ENCODE data around the gene HNF1B.

The HNF1B gene

DNA sequence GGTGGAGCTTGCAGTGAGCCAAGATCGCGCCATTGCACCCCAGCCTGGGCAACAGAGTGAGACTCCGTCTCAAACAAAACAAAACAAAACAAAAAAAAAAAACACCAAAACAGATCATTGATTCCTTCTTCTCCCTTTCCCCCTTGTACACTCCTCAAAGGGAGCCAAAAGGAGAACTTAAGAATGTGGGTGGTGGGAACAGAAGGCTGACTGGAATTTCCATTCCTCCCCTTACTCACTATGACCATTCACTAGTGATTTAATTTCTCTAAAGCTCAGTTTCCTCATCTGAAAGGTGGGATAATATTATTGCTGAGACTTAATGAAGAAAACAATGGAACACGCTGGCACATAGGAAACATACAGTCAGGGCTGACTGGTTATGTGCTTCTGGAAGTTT, 17.1 kb upstream of the HNF1B start:
- DNase-seq (ENCODE audit: low read depth) = no peak

DNA sequence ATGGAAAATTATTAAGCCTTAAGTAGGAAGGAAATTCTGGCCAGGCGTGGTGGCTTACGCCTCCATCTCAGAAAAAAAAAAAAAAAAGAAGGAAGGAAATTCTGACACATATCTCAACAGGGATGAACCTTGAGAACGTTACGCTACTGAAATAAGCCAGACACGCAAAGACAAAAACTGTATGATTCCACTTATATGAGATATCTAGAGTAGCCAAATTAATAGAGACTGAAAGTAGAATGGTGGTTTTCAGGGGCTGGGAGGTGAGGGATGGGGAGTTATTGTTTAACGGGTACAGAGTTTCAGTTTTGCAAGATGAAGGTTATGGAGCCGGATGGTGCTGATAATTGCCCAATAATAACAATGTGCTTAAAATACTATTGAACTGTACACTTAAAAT, 16.2 kb upstream of the HNF1B start:
- no peak for DNase-seq (ENCODE audit: low read depth)

DNA sequence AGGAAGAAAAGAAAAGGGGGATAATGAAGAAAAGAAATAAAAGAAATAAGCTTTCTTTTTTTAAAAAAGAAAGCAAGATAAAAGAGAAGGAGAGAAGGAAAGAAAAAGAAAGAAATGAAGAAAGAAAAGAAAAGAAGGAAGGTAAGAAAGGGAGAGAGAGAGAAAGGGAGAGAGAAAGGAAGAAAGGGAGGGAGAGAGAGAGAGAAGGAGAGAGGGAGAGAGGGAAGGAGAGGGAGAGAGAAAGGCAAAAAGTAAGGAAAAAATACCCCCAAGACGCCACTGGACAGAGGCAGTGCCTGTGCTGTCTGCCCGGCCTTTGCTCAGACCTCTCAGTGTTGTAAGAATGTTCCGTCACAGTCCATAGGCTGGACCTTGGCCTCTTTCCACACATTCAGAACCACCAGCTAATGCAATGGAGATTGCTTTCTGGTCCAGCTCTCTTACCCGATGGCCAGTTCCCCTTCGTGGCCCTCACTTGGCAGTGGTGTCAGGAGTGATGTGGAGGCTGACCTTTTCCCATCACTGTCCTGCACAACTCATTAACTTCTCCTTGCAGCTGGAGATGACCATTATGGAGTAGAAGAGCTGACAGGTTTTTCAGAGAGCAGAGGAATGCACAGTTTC, 14.3 kb upstream of the HNF1B start:
- DNase-seq (ENCODE audit: low read depth) = no peak

DNA sequence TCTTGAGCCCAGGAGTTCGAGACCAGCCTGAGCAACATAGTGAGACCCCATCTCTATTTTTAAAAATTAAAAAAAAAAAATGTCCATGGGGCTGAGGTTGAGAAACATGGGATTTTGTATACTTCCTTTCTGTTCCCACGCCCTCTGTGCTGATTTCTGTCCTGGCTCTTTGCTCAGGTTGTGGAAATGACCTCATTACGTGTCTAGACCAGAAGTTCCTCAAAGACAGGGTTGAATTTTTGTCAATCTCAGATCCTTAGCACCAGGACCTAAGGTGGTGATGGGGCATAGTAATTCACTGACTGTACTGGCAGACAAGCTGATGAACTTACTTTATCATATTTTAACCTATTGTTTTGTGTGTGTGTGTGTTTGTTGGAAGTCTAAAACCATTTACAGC, 11.2 kb upstream of the HNF1B start:
- DNase-seq (ENCODE audit: low read depth) = no peak

DNA sequence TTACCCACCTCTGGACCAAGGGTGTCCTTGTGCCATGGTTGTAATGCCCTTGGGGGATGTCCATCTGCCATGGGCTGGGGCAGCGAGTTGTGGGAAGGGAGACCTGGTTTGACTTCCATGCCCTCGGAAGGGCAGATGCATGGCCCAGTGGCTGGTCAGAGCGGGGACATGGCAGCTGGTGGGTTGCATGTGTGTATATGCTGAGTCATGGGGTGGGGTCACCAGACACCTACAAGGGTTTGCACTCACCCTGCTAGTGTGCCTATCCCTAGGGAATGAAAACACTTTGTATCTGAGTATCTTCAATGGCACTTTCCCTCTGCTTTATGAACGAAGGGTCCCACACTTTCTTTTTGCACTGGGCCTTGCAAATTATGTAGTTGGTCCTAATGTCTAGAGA, 10.6 kb upstream of the HNF1B start:
- DNase-seq (ENCODE audit: low read depth) = no peak

DNA sequence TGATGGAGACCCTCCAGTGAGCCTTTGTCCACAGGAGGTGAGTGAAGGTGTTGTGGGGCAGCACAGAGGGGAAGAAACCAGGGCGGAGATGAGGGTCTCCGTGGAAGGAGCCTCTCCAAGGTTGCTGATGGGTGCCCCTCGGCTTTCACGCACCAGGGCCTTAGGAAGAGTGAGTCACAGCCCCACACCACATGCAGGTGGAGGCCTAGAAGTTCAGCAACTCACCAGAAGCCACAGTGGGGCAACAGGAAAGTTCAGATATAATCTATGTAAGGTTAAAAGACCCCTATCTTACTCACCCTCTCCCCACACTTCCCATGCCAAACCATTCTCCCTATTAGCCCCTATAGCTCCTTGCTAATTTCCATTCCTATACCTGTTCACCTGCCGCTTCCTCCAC, 9.5 kb upstream of the HNF1B start:
- DNase-seq (ENCODE audit: low read depth) = no peak

DNA sequence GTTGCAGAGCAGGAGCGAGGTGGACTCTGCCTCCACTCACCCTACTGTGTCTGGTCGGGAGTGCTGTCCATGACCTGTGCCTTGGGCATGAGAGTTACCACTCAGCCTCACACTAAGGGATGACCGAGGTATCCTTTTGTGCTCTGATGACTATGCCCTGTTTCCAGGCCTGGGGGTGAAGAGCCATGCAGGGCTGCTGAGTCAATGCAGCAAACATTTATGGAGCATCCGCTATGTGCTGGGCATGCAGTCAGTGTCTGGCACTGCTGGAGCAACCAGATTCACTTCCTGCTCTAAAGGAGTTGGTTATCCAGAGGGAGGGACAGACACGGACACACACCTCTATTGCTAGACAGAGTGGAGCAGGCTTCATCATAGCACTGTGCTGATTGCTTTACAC, 7.6 kb upstream of the HNF1B start:
- DNase-seq (ENCODE audit: low read depth) = no peak

DNA sequence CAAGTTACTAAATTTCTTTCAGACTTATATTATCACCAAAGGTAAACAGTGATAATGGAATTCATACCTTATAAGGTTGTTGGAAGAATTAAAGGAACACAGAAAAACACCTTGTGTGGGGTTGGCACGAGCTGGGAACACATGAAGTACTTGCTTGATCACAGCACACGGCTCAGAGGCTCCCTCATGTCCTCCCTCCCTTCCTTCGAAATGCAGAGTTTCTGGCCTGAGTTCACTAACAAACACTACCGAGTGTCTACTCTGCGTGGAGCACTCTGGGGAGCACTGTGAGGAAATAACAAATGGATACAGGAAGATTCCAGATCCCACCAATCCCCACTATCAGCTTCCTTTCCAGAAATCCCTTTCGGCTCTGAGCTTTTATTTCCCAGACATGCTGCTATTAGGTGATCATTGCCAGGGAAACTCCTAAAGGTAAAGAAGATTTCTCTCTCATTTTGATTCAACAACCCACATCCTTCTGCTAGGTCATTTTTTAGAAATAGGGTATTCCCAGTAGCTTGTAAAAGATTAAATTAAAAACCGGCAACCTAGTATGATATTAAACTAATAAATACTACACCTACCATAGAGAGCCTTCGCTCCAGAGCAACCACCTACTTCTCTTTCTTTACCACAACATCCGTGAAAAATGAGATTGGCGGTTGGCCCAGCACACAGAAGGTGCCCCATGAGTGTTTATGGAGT, 6.1 kb upstream of the HNF1B start:
- no peak for DNase-seq (ENCODE audit: low read depth)

DNA sequence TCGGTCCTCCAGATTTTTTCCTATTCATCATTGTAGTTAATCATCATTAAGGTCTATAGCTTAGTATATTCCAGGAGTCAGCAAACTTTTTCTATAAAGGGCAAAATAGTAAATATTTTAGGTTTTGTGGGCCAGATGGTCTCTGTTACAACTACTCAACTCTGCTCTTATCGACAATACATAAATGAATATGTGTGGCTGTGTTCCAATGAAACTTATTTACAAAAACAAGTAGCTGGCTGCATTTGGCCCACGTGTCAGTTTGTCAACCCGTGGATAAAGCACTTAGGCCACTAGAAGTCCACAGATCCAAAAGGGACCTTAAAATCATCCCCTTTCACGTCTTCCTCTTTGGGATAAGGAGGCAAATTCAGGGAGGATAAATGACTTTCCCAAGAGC, 5.4 kb upstream of the HNF1B start:
- DNase-seq (ENCODE audit: low read depth) = no peak

DNA sequence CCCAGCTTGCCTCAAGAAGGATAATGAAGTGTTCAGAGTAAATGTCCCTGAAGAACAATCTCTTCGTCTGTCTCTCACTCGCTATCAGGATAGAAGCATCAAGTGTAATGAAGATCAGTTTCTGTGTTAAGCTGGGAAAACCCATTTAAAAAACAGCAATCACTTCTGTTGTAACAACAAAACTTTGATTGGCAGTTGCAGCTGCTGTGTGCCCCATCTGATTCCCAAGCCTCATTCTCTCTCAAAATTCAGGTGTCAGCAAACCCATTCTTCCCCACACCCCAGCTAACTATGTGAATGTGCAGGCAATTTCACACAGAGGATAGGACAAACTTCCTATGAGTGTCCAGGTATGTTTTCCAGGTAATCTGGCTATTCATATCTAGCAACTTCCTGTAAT, 2.4 kb upstream of the HNF1B start:
- no peak for DNase-seq (ENCODE audit: low read depth)

DNA sequence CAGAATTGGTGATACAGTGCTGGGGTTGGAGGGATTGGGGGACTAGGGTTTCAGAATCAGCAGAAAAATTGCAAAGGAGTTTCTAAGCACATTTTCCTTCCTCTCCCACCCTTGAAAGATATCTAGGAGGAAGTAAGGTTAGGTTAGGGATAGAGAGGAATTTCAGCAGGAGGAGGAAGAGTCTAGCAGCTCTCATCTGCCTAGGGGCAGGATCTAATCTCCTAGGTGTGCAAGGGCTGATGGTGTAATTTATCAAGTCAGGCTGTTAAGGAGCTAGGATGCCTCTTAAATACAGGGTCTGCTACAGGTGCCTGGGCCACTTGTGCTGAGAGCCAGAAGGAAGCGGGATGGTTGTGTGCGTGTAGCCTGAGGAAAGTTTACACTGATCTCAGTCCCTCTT, 1.8 kb upstream of the HNF1B start:
- no peak for DNase-seq (ENCODE audit: low read depth)

DNA sequence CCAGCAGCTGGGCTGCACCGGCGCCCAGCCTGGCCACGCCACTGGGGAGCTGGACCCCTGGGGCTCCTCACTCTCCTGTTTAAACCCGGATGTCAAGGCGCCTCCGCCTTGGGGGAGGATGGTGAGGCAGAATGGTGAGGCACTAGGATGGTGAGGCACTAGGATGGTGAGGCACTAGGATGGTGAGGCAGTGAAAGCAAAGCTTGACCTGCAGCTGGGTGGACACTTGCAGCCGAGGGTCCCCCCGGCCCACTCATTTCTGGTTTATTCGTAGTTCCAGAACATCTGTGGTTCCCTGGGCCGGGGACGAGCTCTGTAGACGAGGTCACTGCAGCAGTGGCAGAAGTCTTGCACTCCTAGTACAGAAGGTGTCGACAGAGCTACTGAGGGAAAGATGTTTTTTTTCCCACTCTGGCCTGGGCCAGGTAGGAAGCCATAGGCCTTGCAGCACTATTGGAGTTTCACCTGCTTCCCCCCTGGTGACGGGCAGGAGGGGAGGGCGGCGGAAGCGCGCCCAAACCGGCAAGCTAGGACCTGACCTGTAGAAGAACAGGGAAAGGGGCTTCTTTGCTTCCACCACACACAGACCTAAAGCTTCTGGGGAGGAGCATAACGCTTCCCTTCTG, 1.1 kb upstream of the HNF1B start:
- no peak for DNase-seq (ENCODE audit: low read depth)

DNA sequence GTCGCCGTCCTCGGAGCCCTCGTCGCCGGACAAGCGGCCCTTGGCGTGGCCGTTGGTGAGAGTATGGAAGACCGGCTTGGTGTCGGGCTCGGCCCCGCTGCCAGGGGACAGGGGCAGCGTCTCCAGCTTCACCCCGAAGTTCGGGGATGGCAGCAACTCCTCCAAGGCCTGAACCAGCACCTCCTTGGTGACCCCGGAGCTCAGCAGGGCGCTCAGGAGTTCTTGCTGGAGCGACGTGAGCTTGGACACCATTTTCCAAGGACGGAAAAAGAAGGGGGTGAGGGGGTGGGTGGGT, 279 bp downstream of the HNF1B start:
- no peak for DNase-seq (ENCODE audit: low read depth)

DNA sequence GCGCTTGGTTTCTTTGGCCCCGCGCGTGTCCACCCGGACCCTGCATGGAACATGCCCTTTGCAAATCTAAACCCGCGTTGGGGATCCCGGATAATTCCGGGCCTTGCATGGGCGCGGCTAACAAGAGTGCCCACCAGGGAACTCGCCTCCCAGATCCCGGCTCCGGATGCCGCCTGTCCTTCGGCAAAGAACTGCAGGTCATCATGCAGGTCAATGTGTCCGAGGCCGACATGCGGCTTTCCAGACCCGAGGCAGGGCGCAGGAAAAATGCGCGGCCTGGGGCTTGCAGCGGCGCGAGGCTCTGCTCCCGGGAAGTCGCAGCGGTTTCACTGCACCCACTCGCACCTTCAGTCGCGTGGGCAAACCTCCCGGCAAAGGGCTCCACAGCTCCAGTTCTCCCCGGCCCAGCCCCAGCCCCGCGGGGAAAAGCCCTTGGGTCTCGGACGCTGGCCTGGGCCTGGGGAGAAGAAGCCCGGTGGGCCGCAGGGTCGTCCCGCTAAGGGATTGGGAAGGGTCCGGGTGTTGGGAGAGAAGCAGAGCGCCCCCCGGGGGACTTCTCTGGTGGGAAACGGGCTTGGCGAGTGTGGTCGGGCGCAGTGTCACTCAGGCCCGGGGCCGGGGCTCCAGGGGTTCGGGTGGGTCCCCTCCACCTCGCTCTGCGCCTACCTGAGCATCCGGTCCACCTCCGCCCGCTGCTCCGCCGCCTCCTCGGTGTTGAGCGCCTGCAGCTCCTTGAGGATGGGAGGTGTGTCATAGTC, 805 bp downstream of the HNF1B start:
- no peak for DNase-seq (ENCODE audit: low read depth)

DNA sequence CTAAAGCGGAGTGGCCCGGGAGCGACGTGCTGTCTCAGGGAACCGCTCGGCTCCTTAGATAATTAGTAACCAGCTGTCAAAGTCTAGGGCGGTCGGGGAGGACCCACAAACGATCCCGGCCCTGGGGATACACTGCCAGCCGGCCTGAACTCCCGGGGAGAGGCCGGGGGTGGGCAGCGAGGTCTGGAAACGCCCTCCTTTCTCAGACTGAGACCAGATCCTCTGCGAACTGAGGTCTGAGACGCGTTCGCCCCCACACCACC, 1.3 kb downstream of the HNF1B start:
- DNase-seq (ENCODE audit: low read depth) = no peak

DNA sequence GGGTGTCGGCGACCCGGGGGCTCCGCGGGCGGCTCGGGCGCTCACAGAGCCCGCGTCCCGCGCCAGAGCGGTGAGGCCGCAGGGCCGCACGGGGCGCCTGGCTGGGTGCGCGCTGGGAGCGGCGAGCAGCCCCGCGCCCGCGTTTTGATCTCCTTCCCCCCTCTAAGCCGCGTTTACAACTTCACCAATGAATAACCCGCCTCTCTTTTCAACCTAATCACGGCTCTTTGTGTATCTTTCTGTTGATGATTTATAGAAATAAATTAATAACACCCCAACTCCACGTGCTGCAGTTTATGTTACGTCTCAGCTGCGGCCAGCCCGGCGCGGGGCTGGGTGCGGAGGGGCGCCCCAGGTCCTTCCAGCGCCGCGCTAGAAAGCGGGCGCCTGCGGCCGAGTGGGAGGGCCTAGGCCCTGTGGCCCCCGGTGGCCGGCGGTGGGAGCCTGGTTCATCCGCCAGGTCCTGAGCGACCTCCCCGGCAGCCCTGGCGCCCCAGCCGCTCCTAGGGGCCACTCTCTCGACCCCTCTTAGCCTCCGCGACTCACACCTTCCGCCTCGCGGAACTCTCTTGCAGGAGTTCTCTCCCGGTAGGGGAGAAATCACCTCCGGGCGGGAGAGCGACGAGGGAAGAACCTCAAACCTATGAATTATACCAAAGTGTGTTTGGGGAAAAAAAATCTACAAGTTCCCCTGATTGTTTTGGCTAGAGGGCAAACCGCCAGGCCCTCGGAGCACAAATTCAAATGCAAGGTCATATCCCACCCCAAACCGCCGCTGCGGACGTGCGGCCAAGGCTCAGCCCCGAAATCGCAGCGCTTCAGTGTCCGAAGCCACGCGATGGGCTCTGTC, 1.9 kb downstream of the HNF1B start:
- DNase-seq (ENCODE audit: low read depth) = no peak

DNA sequence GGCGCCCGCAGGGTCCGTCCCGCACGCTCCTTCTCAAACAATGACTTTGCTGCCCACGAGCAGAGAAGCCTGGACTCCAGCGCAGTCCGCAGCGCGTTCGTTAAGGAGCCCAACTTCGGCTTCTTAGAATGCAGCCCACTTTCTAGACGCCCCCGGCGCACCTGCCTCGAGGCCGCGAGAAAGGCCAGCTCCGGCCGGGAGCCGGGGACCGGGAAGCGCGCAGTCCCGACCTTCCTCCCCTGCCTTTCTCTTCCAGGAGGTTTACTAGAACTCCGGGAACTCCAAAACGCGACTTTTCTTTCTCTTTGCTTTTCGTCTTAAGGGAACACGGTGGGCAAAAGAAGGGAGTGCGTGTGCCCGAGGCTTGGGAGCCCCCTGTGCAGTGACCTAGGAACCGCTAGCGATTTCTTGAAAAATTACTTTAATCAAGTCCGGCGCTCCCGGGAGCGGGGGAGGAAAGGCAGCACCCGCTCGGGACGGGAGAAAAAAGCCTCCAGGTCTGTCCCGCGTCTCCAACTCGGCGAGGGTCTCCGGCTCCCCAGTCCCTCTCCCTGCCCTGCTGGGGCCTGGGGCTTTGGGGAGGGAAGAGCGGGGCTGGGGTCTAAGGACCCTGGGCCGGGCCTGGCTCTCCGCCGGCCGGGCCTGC, 2.6 kb downstream of the HNF1B start:
- DNase-seq (ENCODE audit: low read depth) = no peak

DNA sequence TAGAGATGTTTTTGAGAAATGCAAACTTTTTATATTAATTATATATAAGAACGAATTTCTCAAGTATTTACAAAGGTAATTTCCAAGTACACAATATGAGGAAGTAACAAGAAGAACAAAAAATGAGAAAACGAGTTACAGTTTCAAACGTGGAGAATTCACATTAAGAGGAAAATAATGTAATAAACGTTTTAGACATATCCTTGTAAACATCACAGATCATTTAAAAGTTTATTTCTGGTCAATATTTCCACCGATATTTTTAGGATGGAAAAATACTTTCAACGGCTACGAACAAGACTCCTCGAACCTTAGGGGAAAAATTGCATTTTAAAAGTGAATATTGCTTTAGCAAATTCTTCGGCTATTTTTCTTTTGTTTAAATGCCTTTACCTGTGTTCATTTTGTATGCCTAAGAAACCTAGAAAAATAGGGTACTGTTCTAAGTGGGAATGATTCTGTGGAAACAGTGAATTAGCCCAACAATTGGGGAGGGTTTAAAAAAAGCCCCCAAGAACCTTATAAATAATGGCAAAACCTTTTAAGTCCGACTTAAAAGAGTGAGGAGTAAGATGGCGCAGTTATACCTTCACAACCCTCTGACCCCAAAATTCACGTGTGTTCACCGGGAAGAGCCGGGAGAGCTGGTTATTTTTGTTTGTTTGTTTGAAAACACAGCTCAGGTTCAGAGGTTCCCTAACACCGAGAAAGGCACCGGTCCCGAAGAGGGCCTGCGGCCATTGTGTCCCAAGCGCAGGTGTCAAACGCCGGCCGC, 3.3 kb downstream of the HNF1B start:
- no peak for DNase-seq (ENCODE audit: low read depth)

DNA sequence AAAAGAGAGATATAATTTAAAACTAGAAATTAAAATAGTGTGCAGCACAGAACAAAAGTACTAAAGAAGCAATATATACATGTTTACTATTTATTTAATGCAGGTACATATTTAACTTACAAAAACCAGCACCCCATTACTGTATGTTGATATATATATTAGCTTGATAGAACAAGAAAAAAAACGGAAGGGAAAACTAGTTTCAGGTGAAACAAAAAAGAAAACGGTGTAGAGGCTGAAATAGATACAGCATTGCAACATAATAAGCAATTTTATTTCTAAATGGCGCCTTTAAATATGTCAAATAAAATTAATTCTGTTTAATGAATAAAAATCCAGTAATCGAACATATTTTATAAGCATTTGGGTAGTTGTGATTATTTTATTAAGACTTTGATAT, 3.9 kb downstream of the HNF1B start:
- no peak for DNase-seq (ENCODE audit: low read depth)

DNA sequence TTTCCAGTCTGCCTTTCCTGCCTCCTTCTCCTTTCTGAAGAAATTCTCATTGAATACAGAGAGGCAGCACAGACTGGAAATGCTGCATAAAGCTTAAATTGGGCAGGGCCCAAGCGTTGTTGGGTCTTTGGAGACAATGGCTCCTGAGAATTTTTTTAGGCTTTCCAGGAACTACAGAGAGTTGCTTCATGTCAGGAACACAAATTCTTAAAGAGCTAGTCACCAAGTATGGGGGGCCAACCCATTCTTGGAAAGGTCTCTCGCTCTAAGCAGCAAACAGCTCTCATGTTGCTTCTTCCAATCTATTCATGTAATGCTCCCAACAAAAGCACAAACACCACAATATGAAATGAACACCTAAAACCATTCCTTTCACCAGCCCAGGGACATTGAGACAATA, 6.9 kb downstream of the HNF1B start:
- DNase-seq (ENCODE audit: low read depth) = no peak

DNA sequence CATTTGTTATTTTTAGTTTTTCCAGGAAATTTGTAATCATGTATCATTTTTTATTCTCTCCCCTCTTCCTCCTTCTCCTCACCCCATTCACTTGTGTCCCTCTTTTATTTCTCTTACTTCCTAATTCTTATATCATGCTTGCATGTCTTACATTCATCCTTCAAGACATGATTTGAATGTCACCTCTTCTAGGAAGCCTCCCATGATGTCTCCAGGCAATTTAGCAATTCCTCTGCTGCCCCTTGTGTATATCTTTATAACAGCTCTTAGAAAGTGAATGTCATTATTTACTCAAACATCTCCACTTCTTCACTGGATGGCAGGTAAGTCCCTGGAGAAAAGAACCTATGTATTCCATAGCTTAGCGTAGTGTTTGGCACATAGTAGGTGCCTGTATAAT, 7.8 kb downstream of the HNF1B start:
- DNase-seq (ENCODE audit: low read depth) = no peak
